ENCODE measurements around the gene SLC25A51.

DNA sequence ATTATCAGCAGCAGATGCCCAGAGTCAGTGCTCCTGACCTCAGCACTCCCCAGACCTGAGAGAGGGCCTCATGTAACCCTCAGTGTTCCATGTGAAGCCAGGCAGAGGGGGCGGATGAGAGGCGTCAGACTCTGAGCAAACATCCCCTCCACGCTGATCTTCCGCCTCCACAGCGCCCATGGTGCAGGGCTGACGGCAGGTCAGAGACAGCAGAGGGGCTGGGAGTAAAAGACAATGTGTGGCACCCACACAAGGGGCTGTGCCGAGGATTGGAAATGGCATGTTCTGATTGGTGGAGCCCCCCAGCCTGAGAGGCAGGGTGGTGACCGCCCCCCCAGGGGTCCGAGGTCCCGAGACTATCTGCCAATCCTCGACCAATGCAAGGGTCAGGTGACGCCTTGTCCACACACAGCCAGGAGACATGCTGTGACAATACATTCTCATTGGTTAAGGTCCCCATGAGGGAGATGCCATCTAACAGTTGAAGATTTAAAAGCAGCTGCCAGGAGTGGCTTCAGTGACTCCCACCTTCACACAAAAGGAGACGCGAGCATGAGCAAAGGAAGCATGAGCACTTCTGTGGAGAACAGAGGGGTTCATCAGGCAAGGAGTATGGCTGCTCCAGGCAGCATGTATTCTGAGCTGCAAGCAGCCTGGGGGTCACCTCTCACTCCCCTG lies 19.3 kb upstream of the SLC25A51 start:
- TF ChIP-seq, protein P1, sequence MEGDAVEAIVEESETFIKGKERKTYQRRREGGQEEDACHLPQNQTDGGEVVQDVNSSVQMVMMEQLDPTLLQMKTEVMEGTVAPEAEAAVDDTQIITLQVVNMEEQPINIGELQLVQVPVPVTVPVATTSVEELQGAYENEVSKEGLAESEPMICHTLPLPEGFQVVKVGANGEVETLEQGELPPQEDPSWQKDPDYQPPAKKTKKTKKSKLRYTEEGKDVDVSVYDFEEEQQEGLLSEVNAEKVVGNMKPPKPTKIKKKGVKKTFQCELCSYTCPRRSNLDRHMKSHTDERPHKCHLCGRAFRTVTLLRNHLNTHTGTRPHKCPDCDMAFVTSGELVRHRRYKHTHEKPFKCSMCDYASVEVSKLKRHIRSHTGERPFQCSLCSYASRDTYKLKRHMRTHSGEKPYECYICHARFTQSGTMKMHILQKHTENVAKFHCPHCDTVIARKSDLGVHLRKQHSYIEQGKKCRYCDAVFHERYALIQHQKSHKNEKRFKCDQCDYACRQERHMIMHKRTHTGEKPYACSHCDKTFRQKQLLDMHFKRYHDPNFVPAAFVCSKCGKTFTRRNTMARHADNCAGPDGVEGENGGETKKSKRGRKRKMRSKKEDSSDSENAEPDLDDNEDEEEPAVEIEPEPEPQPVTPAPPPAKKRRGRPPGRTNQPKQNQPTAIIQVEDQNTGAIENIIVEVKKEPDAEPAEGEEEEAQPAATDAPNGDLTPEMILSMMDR (IDR thresholded peaks at IDR 0.05) = no peak
- no peak for TF ChIP-seq POLR2A (IDR thresholded peaks at IDR 0.05)

Data from heart left ventricle (tissue), 13 donors.